Measurements from ENCODE around the gene GPR141.

The GPR141 gene

DNA sequence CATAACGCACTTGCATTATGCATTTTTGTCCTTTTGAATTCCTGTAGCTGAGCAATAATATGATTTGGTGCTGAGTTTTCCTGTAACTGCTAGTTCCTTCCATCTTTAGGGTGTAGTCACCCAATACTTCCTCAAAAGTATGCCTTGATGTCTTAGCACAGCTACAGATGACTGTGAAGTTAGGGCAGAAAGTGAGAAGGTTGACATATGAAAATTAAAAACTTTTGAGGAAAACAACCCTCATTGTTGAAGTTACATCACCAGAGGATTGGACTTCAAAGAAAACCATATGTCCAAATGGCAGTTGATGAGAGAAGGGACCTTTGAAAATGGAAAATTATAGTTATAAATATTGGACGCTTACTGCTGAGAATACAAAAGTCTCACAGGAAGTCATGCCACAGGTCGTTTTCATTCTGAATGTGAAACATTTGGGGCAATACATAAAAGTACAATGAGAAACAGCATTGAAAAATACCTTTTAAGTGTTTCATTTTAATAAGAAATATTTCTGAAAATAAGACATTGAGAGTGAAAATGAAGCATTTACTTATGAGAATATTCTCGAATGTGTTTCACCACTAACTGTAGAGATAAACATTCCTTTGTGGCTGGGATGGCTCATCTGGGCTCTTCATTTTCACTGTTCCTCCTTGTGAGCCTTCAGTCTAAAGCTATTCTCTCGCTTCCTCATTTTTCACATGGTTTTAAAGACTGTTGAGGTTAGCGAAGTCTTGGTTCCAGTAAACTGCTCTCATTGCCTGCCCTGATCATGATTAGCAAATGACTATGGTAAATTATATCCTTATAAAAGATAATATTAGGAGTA, 103.4 kb downstream of the GPR141 start:
- DNase-seq = no peak

Data from stimulated activated CD4-positive, alpha-beta T cell treated with anti-CD3 and anti-CD28 coated beads, Interleukin-15, amount 100 ng/mL, for 24 hours (primary cell).